GM12865 (cell line): Measurements from ENCODE around the gene LRP1.

Experiments used
- DNase-seq: peaks from one replicate; pipeline ENCODE4 v3.0.0; 2010; ENCODE audit warnings: low read depth
- H3K4me3 ChIP-seq: 2 replicates; pipeline ENCODE4 v1.5.1; 2011; ENCODE audit warnings: mild to moderate bottlenecking, low read depth, low read length, control low read depth
- CTCF ChIP-seq: IDR thresholded peaks from 2 replicates; pipeline ENCODE4 v1.5.1; 2011; ENCODE audit warnings: low read length, control low read depth, low read depth, inconsistent platforms; ENCODE audit not compliant: insufficient read depth; ENCODE audit errors: missing control alignments

The LRP1 gene

DNA sequence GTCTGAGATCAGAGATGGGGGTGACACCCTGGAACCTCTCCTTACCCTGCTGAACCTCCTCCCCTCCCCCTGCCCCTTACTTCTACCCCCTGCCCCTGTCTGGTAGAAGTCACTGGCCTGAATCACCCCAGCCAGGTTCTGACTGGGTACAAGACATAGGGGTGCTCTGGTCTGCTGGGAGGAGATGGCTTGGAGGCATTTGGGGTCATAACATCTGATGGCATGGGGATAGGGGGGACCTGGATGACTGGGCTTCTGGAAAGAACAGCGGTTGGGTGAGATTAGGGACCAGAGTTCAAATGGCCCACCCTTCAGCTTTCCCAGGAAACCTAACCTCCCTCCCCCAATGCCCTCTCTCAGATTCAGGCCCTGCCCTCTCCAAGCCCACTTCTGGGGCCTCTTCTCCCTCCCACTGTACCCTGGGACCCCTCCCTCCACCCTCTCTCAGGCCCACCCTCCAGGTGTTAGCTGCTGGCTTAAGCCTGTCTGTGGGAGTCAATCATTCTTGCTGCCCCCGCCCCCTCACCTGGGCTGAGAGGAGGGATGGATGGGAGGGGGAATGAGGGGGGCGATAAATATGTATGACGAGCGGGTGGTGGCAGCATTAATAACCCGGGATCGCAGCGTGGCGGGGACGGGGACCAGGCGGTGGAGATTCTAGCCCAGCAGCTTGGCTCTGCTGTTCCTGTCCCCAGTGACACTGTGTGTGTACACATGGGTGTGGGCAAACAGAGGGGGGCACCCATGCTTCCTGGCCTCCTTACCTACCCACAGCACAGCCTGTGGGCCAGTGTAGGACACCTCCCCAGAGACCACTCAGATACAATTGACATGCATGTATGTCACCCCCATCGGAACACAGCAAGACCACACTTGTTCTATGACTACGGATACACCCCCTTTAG, 94.3 kb downstream of the LRP1 start:
- no peak for DNase-seq
- TF ChIP-seq CTCF: no peak
- no peak overlapping the region for H3K4me3 ChIP-seq

GRCh38 chr12:57223191-57224165, 95.2 kb downstream of the LRP1 start:
- TF ChIP-seq CTCF: no peak
- no peak for DNase-seq
- H3K4me3 ChIP-seq: no peak overlapping the region

DNA sequence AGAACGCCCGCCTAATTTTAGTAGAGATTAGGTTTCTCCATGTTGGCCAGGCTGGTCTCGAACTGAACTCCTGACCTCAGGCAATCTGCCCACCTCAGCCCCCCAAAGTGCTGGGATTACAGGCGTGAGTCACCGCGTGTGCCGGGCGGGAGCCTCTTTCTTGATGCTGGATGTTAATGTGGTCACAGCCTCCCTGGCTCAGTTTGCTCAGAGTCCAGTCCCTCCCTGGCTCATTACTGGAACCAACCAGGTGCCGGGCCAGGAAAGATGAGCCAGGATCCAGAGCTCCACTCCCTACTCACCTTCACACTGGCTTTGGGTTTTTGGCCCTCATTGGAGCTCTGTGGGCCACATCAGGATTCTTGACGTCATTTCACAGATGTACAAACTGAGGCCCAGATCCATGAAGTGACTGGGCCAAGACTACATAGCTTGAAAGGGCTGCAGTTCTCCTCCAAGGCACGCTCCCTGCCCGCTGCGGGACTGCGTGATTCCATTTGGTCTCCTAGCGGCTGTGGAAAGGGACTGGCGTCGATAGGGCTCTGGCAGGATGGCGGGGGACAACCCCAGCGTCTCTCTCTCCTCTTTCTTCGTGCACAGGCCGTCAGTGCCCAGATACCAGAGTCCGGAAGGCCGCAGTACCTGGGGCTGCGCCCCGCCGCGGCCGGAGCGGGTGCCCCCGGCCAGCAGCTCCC, 96.1 kb downstream of the LRP1 start:
- DNase-seq: no peak
- TF ChIP-seq CTCF: no peak
- no peak overlapping the region for H3K4me3 ChIP-seq

GRCh38 chr12:57224973-57225679, 96.8 kb downstream of the LRP1 start:
- peak; percentile 65 for DNase-seq

GRCh38 chr12:57225680-57226210, 97.5 kb downstream of the LRP1 start:
- no peak for TF ChIP-seq CTCF
- no peak for DNase-seq
- H3K4me3 ChIP-seq: no peak overlapping the region

More at GRCh38 chr12:57224973-57225679, 96.8 kb downstream of the LRP1 start:
- H3K4me3 ChIP-seq: no peak overlapping the region
- TF ChIP-seq CTCF: peak; percentile 63

DNA sequence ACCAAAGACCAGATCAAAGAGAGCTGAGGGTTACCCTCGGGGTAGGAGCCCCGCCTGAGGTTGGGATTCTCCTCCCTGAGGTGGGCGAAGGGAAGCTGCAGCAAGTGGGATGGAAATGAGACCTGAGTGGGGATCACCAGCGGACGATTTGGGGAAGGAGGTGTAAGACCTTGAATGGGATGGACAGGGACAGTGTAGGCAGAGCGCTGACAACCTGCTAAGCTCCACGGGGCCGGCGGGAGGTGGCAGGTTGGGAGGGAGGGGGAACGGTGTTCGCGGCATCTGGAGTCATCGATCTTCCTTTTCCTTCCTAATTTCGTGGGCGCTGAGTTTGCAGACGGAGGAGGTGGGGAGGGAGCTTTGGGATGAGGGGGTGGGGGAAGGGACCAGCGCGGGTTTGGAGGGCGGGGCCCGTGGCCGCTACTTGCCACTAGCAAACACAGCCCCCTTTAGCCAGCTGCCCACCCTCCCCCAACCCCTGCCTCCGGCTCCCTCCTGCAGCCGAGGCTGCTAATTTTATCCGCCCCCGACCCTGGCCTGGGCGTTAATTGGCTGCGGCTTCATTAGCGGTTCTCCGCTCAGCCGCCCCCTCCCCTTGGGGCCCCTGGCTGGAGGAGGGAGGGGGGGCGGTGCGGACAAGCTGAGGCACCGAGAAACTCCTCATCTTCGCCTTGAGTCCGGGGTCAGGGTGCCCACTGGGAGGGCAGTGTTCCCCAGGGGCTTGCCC, 98.5 kb downstream of the LRP1 start:
- TF ChIP-seq CTCF: no peak
- DNase-seq: no peak
- no peak overlapping the region for H3K4me3 ChIP-seq
